ENCODE data around the gene ACOX3.

- TF ChIP-seq, protein P1, sequence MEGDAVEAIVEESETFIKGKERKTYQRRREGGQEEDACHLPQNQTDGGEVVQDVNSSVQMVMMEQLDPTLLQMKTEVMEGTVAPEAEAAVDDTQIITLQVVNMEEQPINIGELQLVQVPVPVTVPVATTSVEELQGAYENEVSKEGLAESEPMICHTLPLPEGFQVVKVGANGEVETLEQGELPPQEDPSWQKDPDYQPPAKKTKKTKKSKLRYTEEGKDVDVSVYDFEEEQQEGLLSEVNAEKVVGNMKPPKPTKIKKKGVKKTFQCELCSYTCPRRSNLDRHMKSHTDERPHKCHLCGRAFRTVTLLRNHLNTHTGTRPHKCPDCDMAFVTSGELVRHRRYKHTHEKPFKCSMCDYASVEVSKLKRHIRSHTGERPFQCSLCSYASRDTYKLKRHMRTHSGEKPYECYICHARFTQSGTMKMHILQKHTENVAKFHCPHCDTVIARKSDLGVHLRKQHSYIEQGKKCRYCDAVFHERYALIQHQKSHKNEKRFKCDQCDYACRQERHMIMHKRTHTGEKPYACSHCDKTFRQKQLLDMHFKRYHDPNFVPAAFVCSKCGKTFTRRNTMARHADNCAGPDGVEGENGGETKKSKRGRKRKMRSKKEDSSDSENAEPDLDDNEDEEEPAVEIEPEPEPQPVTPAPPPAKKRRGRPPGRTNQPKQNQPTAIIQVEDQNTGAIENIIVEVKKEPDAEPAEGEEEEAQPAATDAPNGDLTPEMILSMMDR (IDR thresholded peaks at IDR 0.05) = no peak
- TF ChIP-seq POLR2A (IDR thresholded peaks at IDR 0.05) (no peak), POLR2AphosphoS5 (IDR thresholded peaks at IDR 0.05) (no peak), EP300 (IDR thresholded peaks at IDR 0.05) (no peak)
Measured at GRCh38 chr4:8439914-8440491, 520 bp downstream of the ACOX3 start.
